ENCODE results near the gene LACTB. TPM values are rescaled to one million over a fixed set of nuclear protein-coding genes. Genes with fewer than 3 reads are reported as not detected.

LACTB gene
- total RNA-seq, 1 donor from 2014 or later: 10.2 TPM

DNA sequence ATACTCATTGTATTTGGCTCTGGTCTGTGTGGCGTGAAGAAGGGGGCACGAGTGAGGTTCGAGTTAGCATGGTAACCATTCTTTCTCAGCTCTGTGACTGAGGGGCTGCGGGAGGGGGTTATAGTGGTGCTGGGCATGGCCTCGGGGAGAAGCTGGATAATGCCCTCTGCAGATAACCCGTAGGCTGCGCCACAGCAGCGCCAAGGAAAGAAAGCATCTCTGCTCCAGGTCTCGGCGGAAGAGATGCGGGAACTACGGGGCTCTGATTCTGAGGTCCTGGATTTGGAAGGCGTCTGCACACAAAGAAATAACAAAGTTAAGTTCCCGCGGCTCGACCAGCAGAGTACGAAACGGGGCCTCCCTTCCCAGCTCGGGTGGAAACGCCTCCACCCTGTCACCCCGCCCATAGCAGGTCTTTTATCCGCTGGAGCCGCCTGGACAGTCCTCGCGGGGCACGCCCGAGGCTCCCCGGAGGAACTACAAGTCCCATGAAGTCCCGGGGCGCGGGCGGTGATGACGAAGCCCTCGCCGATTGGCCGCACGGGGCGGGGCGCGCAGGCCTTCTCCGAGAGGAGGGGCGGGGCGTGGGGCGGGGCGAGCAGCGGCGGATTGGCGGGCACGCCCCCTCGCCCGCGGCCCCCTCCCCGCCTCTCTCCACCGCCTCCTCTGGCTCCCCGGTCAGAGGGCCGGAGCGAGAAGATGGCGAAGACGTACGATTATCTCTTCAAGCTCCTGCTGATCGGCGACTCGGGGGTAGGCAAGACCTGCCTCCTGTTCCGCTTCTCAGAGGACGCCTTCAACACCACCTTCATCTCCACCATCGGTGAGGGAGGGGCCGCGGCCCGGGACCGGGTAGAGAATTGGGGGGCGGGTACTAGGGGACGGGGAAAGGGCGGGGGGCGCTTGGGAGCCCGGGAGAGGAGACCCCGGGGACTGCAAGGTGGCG, 67.5 kb downstream of the LACTB start, which contains the start of gene RAB8B:
TSS of gene RAB8B (plus strand) at position 681 of the 946 bp plus-strand sequence. CDS start at position 700, 19 bp downstream.
- peak within 1 kb of the TSS; percentile 95 for H3K4me3 Mint-ChIP-seq (ENCODE audit: low read depth)
- H3K27me3 Mint-ChIP-seq: peaks cover 13% of the 10 kb centered on the region
- H3K27ac Mint-ChIP-seq: peak within 1 kb of the TSS; percentile 94
- DNase-seq (ENCODE audit: low spot score, unreplicated experiment): peak; percentile 99
- H3K9me3 Mint-ChIP-seq (ENCODE audit: low read depth): no peaks in the 10 kb centered on the region
- H3K4me1 Mint-ChIP-seq (ENCODE audit: low read depth): peaks cover 11% of the 10 kb centered on the region
- TF ChIP-seq, protein P1, sequence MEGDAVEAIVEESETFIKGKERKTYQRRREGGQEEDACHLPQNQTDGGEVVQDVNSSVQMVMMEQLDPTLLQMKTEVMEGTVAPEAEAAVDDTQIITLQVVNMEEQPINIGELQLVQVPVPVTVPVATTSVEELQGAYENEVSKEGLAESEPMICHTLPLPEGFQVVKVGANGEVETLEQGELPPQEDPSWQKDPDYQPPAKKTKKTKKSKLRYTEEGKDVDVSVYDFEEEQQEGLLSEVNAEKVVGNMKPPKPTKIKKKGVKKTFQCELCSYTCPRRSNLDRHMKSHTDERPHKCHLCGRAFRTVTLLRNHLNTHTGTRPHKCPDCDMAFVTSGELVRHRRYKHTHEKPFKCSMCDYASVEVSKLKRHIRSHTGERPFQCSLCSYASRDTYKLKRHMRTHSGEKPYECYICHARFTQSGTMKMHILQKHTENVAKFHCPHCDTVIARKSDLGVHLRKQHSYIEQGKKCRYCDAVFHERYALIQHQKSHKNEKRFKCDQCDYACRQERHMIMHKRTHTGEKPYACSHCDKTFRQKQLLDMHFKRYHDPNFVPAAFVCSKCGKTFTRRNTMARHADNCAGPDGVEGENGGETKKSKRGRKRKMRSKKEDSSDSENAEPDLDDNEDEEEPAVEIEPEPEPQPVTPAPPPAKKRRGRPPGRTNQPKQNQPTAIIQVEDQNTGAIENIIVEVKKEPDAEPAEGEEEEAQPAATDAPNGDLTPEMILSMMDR (IDR thresholded peaks at IDR 0.05; ENCODE audit: unreplicated experiment): no peak
- no peaks in the 10 kb centered on the region for H3K36me3 Mint-ChIP-seq (ENCODE audit: insufficient read depth)

DNA sequence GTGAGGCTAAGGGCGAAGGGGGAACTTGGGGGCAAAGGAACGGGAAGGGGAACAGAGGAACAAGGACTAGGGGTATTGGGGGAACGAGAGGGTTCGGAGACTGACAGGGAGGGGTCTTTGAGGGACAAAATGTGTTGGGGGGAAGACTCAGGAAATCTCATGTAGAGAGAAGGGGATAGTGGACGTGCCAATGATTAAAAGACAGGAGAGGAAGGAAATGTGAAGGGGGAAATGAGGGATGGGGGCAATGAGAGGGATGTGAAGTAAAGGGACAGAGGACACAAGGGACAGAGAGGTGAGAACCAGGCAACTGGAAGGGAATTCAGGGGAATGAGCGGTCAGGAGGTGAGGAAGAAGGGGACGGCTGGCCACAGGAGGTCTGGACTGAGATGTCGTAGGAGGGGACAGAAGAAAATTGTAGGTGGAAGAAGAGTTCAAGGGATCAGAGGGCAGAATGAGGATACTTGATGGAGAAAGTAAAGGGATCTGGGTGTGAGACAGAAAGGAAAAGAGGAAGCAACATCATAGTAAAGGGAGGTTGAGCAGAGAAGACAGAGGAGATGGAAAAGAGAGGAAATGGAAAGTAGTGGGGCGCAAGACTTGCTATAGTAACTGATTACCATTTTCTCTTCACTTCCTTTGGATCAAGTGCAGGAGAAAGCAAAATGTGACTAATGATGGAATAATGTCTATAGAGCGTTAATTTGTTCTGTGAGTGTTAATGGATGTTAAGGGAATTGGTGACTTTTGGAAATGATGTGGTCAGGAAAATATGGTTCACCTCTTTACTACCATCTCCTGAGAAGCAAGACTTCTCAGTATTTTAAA, 68.5 kb downstream of the LACTB start:
- H3K27me3 Mint-ChIP-seq: peaks cover 13% of the 10 kb centered on the region
- peaks cover 12% of the 10 kb centered on the region for H3K4me1 Mint-ChIP-seq (ENCODE audit: low read depth)
- H3K4me3 Mint-ChIP-seq (ENCODE audit: low read depth): peak overlapping the region; percentile 95
- H3K9me3 Mint-ChIP-seq (ENCODE audit: low read depth): no peaks in the 10 kb centered on the region
- H3K36me3 Mint-ChIP-seq (ENCODE audit: insufficient read depth): no peaks in the 10 kb centered on the region
- TF ChIP-seq, protein P1 (IDR thresholded peaks at IDR 0.05; ENCODE audit: unreplicated experiment): no peak
- H3K27ac Mint-ChIP-seq: peak overlapping the region; percentile 46
- DNase-seq (ENCODE audit: low spot score, unreplicated experiment): no peak

DNA sequence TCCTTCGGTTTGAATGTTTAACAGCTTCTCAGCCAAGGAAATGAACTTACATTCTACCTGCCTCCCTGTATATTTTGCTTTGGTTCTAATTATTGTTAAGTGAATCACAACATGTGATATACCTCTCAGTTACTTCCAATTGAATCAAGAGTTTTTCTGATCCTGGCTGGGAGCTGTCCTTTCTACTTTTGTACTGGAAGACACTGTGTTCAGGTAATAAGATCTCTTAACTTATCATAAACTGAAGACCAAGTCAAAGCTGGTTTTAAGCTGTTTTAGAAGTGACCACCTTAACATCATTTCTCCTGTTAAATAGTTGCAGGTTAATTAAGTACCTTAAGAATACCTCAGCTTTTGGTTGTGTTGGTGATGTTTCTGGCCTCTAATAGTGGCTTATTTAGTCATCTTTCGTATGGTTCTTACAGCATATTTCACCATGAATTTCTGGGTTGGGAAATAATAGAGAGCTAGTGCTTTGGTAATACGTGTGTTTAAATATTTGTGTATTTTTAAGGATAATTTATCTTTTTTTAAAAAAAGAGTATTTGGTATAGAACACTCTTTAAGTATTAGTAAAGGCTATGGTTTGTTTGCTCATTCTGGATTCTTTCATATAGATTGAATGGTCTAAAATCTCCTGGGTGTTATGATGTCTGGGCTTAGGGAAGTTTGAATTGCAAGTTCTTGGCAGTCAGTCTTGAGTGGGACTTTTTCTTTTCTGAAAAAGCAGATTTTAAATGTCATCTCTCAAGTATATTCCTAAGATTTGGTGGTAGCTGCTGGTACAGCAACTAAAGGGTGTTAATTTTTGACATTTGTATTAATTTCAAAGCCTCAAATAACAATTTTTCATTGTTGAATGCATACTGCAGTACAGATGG, 69.3 kb downstream of the LACTB start:
- H3K4me1 Mint-ChIP-seq (ENCODE audit: low read depth): peaks cover 13% of the 10 kb centered on the region
- no peaks in the 10 kb centered on the region for H3K9me3 Mint-ChIP-seq (ENCODE audit: low read depth)
- no peak for DNase-seq (ENCODE audit: low spot score, unreplicated experiment)
- H3K4me3 Mint-ChIP-seq (ENCODE audit: low read depth): peak overlapping the region; percentile 95
- no peaks in the 10 kb centered on the region for H3K36me3 Mint-ChIP-seq (ENCODE audit: insufficient read depth)
- H3K27ac Mint-ChIP-seq: no peak overlapping the region
- H3K27me3 Mint-ChIP-seq: peaks cover 13% of the 10 kb centered on the region
- TF ChIP-seq, protein P1 (IDR thresholded peaks at IDR 0.05; ENCODE audit: unreplicated experiment): no peak

Other genes starting within 250 kb of the LACTB start
- 284 and 300 TPM in 2 replicates for gene TPM1, start 79.1 kb upstream of the LACTB start, total RNA-seq
- gene RPS27L, start 35.6 kb downstream of the LACTB start, total RNA-seq: 129 and 140 TPM in 2 replicates
- 31.6 and 37.2 TPM in 2 replicates for gene RAB8B, start 67.7 kb downstream of the LACTB start, total RNA-seq
- gene APH1B, start 155.7 kb downstream of the LACTB start, total RNA-seq: 17.6 and 19.8 TPM in 2 replicates

Data from progenitor cell of endocrine pancreas (in vitro differentiated cells).